Activated B cell treated with CpG ODN at 0.5 μM for 24 hours (primary cell): Measurements from ENCODE around the gene HID1. TPM values are rescaled to one million over a fixed set of nuclear protein-coding genes. Genes with fewer than 3 reads are reported as not detected.
A peak's percentile ranks its signal among the peaks of the same experiment; 100 is the strongest.

Experiments
- ATAC-seq: fragments of 200-7000 bp; cut with Tn5 transposase; one replicate; pipeline ENCODE4 v1.10.0; 2021; ENCODE audit warnings: low read depth, mild to moderate bottlenecking, moderate library complexity
- CTCF ChIA-PET: fragments of 350-600 bp; sonication (Branson Sonifier 250); formaldehyde crosslinking; loops from one replicate; lab custom pipeline; 2021; ENCODE audit warnings: antibody characterized with exemption; lab: Charles Lee
- POLR2A ChIA-PET: fragments of 350-600 bp; sonication (Branson Sonifier 250); formaldehyde crosslinking; loops from one replicate; lab custom pipeline; 2021; ENCODE audit warnings: antibody characterized with exemption; lab: Charles Lee
- DNase-seq: peaks from one replicate; pipeline ENCODE4 v3.0.0; 2022
- H3K27ac Mint-ChIP-seq: one replicate; pipeline ENCODE4 v1.8.0; 2020; ENCODE audit warnings: mixed read lengths
- H3K27me3 Mint-ChIP-seq: one replicate; pipeline ENCODE4 v1.8.0; 2021; ENCODE audit warnings: mixed read lengths
- H3K36me3 Mint-ChIP-seq: one replicate; pipeline ENCODE4 v1.8.0; 2021; ENCODE audit warnings: low read depth, mixed read lengths
- H3K4me1 Mint-ChIP-seq: one replicate; pipeline ENCODE4 v1.8.0; 2021; ENCODE audit warnings: mixed read lengths
- H3K4me3 Mint-ChIP-seq: one replicate; pipeline ENCODE4 v1.8.0; 2020; ENCODE audit warnings: mild to moderate bottlenecking, mixed read lengths
- H3K9me3 Mint-ChIP-seq: one replicate; pipeline ENCODE4 v1.8.0; 2020; ENCODE audit warnings: mixed read lengths
- CTCF ChIP-seq: fragments of 200-600 bp; IDR thresholded peaks from one replicate; pipeline ENCODE4 v1.8.0; 2022; ENCODE audit warnings: antibody characterized with exemption, mild to moderate bottlenecking
- intact Hi-C: fragments of 100-400 bp; cut with micrococcal nuclease; formaldehyde crosslinking; loops from one replicate; pipeline ENCODE4 v1.15.1; 2024
- total RNA-seq: library from RNA; stranded (reverse); gene quantifications from 2 replicates; pipeline ENCODE4 v1.2.3, GENCODE V29; 2022

HID1 gene
- total RNA-seq, 1 donor from 2014 or later = 2.1 TPM

- ATAC-seq = no peak
- Mint-ChIP-seq H3K9me3 (no peaks in the 10 kb centered on the region), H3K27ac (peak overlapping the region; percentile 89), H3K4me1 (peaks cover 29% of the 10 kb centered on the region), H3K4me3 (peak overlapping the region; percentile 97), H3K36me3 (peaks cover 27% of the 10 kb centered on the region), H3K27me3 (no peaks in the 10 kb centered on the region)
- no peak for TF ChIP-seq CTCF
- intact Hi-C loops = no loop called here
- CTCF ChIA-PET = interaction anchor here (0.6 to 3.7 kb wide), 11 partner anchors 19 to 189 kb away, joined by 3 to 33 read pairs (median 3); partner anchors contain the start of genes ATP5PD, CDR2L and KCTD2
- no peak for DNase-seq
- POLR2A ChIA-PET = interaction anchor here (0.5 to 3.0 kb wide), 28 partner anchors 12 to 842 kb away, joined by 3 to 28 read pairs (median 5); partner anchors contain the start of genes ARMC7, ATP5PD, CDR2L and FDXR
Measured at GRCh38 chr17:75013092-75013559, 40.6 kb upstream of the HID1 start.

GRCh38 chr17:75012346-75013091 is 40.0 kb upstream of the HID1 start, which contains the start of gene MRPL58:
Gene MRPL58, plus strand, starts transcription at chr17:75012670. Its CDS starts 17 bp downstream, at chr17:75012687.
- Mint-ChIP-seq H3K4me3 (peak within 1 kb of the TSS; percentile 97), H3K4me1 (peaks cover 29% of the 10 kb centered on the region), H3K36me3 (peaks cover 24% of the 10 kb centered on the region), H3K27me3 (no peaks in the 10 kb centered on the region), H3K9me3 (no peaks in the 10 kb centered on the region), H3K27ac (peak within 1 kb of the TSS; percentile 89)
- POLR2A ChIA-PET = interaction anchor here (0.5 to 3.0 kb wide), 33 partner anchors 13 to 1264 kb away, joined by 3 to 28 read pairs (median 4); partner anchors contain the start of genes ARMC7, ATP5PD, CDR2L and FDXR
- TF ChIP-seq CTCF = no peak
- ATAC-seq (peak; percentile 95), DNase-seq (peak; percentile 78)
- intact Hi-C loops = loop anchor here (1.0 kb wide), 6 partner anchors 20 to 119 kb away; partner anchors contain the start of genes CDR2L, KCTD2 and NT5C
- CTCF ChIA-PET = interaction anchor here (0.6 to 3.7 kb wide), 12 partner anchors 12 to 189 kb away, joined by 3 to 33 read pairs (median 3); partner anchors contain the start of genes ATP5PD, CDR2L and KCTD2

DNA sequence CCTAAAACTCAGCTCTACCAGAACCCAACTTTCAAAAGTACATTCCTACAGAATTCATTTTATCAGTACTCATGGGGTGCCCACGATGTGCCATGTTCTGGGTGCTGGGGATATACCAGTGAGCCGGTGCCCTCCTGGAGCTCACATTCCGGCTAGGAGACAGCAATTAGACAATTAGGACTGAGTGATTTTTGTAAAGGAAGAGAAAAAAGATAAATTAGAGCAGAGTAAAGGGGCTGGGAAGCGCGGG is 39.5 kb upstream of the HID1 start:
- DNase-seq (no peak), ATAC-seq (no peak)
- no peaks in the 10 kb centered on the region for H3K27me3 Mint-ChIP-seq
- ChIA-PET POLR2A (interaction anchor here (0.6 to 3.0 kb wide), 18 partner anchors 20 to 1264 kb away, joined by 3 to 28 read pairs (median 6); partner anchors contain the start of genes ARMC7, ATP5PD, CDR2L and FDXR), CTCF (interaction anchor here (0.9 to 3.7 kb wide), 6 partner anchors 12 to 248 kb away, joined by 3 to 33 read pairs (median 5); partner anchors contain the start of genes ATP5PD, CDR2L and KCTD2)
- intact Hi-C loops = loop anchor here (1.0 kb wide), 6 partner anchors 20 to 119 kb away; partner anchors contain the start of genes CDR2L, KCTD2 and NT5C
- H3K36me3 Mint-ChIP-seq = peaks cover 24% of the 10 kb centered on the region
- peak overlapping the region; percentile 89 for H3K27ac Mint-ChIP-seq
- no peak for TF ChIP-seq CTCF
- no peaks in the 10 kb centered on the region for H3K9me3 Mint-ChIP-seq
- peaks cover 29% of the 10 kb centered on the region for H3K4me1 Mint-ChIP-seq
- H3K4me3 Mint-ChIP-seq = peak overlapping the region; percentile 97

GRCh38 chr17:75011401-75012095 is 39.0 kb upstream of the HID1 start:
- H3K4me3 Mint-ChIP-seq = peak overlapping the region; percentile 97
- no peak for DNase-seq
- ChIA-PET CTCF (interaction anchor here (0.7 to 3.7 kb wide), 9 partner anchors 13 to 249 kb away, joined by 3 to 33 read pairs (median 3); partner anchors contain the start of genes ATP5PD, CDR2L, KCTD2 and NT5C), POLR2A (interaction anchor here (0.5 to 2.8 kb wide), 15 partner anchors 20 to 1487 kb away, joined by 3 to 24 read pairs (median 6); partner anchors contain the start of genes ARMC7, ATP5PD, CDR2L and GGA3)
- intact Hi-C loops = loop anchor here (1.0 kb wide), 6 partner anchors 21 to 120 kb away; partner anchors contain the start of genes CDR2L, KCTD2 and NT5C
- H3K36me3 Mint-ChIP-seq = peaks cover 19% of the 10 kb centered on the region
- H3K9me3 Mint-ChIP-seq = no peaks in the 10 kb centered on the region
- no peak for TF ChIP-seq CTCF
- no peak for ATAC-seq
- peak overlapping the region; percentile 89 for H3K27ac Mint-ChIP-seq
- H3K4me1 Mint-ChIP-seq = peaks cover 29% of the 10 kb centered on the region
- H3K27me3 Mint-ChIP-seq = no peaks in the 10 kb centered on the region
